HG03095 (cell line): ENCODE measurements around the gene NOL4L.

ENCODE experiments used
- ATAC-seq: cut with Tn5 transposase; IDR thresholded peaks from one replicate; pipeline ENCODE4 v1.9.1; 2021; ENCODE audit warnings: moderate library complexity; ENCODE audit not compliant: unreplicated experiment

The NOL4L gene

GRCh38 chr20:32563311-32564272, 21.5 kb downstream of the NOL4L start:
- no peak for ATAC-seq

GRCh38 chr20:32562495-32562911, 22.6 kb downstream of the NOL4L start:
- ATAC-seq: no peak

- no peak for ATAC-seq
Measured at GRCh38 chr20:32560989-32561830, 23.9 kb downstream of the NOL4L start.

DNA sequence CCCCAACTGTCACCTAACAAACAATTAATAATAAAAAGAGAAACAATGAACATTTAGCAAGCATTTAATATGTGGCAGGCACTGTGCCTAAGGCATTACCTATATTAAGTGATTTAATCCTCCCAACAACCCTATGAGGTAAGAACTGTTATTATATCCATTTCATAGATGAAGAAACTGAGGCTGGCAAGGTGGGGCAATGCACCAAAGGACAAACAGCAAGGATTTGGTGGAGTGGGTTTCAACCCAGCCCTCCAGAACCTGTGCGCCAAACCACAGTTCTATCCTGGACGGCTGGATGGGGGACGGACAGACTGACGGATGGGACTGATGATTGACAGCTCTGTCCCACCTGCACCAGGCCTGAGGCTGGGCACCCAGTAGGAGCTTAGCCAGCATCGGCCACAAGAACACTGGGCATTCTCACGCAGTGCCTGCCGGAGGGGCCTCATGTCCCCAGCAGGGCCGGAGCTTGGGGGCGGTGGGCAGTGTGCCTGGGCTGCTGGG, 24.6 kb downstream of the NOL4L start:
- no peak for ATAC-seq

- ATAC-seq: no peak
Measured at GRCh38 chr20:32559753-32560380, 25.3 kb downstream of the NOL4L start.

DNA sequence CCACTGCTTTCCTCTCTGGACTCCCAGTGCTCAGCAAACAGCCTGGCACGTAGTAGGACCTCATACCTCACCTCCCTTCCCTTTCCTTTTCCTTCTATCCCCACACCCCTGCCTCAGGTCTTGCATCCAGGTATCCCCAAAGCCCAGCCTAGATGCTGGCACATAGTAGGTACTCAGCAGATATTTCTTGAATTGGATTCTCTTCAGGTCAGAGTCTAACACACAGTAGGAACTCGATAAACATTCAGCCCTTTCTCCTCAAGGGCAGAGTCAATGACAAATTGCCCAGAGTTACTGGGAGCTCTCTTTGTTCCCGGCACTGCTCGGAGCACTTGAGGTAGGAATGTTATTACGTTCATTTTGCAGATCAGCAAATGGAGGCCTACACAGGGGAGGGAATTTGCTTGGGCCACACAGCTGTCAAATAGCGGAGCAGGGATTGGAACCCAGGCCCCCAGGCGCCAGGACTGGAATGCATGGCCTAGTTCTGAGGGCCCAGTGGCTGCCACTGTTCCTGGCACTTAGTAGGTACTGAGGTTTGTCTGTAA, 25.9 kb downstream of the NOL4L start:
- ATAC-seq: no peak

- ATAC-seq: no peak
Measured at GRCh38 chr20:32558526-32558925, 26.6 kb downstream of the NOL4L start.

- ATAC-seq: no peak
Measured at GRCh38 chr20:32557319-32557718, 27.8 kb downstream of the NOL4L start.

GRCh38 chr20:32556312-32557184, 28.6 kb downstream of the NOL4L start:
- ATAC-seq: no peak

- no peak for ATAC-seq
Measured at GRCh38 chr20:32555584-32555983, 29.5 kb downstream of the NOL4L start.

DNA sequence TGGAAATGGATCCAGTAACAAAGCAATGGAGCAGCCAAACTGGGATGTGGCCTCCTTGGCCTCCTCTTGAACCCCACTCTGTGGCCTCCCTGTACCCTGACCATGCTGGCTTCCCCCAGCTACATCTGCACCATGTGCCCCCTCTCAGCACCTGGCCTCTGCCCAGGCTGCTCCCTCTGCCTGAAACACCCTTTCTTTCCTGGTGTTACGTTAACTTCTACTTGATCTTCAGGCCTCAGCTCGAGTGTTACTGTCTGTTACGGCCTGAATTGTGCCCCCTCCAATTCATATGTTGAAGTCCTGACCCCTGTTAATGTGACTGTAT, 30.2 kb downstream of the NOL4L start:
- ATAC-seq: no peak

- no peak for ATAC-seq
Measured at GRCh38 chr20:32553618-32554017, 31.5 kb downstream of the NOL4L start.

- ATAC-seq: no peak
Measured at GRCh38 chr20:32551693-32552092, 33.4 kb downstream of the NOL4L start.

- no peak for ATAC-seq
Measured at GRCh38 chr20:32549842-32550241, 35.3 kb downstream of the NOL4L start.

- ATAC-seq: no peak
Measured at GRCh38 chr20:32547753-32548034, 37.4 kb downstream of the NOL4L start.

GRCh38 chr20:32546918-32547752, 38.0 kb downstream of the NOL4L start:
- ATAC-seq: no peak

DNA sequence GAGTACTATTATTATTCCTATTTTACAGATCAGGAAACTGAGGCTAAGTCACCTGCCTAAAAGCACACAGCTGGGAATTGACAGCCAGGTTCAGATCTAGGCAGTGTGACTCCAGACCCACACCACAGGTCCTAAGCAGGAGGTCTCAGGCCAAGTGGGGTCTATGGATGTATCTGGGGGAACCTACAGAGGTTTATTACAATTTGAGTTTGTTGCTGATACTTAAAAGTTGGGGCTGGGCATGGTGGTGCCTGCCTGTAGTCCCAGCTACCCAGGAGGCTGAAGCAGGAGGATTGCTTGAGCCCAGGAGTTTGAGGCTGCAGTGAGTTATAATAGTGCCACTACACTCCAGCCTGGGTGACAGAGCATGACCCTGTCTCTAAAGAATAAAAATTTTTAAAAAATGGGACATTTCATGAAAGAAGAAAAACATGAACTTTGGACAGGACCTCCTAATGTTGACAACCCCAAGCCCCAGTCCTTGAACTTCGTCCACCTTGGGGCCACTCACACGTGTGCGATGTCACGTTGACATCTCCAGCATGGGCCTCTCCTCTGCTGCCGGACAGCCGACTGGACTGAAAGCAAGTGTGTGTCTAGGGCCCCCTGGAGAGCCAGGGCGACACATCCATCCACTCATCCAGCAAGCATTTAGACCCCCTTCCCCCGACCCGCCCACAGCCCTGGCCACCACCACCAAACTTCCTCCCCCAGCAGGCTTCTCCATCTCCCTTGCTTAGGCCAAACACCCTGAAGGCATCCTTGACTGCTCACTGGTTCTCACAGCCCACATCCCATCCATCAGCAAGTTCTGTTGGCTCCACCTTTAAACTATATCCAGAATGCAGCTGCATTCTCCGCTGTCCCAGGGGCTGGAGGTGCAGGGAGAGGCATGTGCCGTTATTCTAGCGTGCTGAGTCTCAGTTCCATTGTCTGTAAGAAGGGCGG, 40.0 kb downstream of the NOL4L start:
- ATAC-seq: no peak

- ATAC-seq: no peak
Measured at GRCh38 chr20:32544260-32544722, 40.8 kb downstream of the NOL4L start.
